Measurements from ENCODE around the gene SMURF2.
"Not testable (repeated sequence)": the region's sequence is repeated elsewhere in the genome, so short reads cannot be mapped to it uniquely, and the experiment has no call there.

SMURF2 gene

GRCh38 chr17:64599187-64599676 is 62.9 kb downstream of the SMURF2 start:
- peak; percentile 7 to 18 (median 18) for DNase-seq (ENCODE audit: low read depth in 3 of 3, low spot score in 1 of 3)

GRCh38 chr17:64598672-64599071 is 63.4 kb downstream of the SMURF2 start:
- DNase-seq (ENCODE audit: low read depth in 3 of 3, low spot score in 1 of 3): no peak

- DNase-seq (ENCODE audit: low read depth in 3 of 3, low spot score in 1 of 3): no peak
These were observed 65.1 kb downstream of the SMURF2 start for GRCh38 chr17:64596988-64597387.

- DNase-seq (ENCODE audit: low read depth in 3 of 3, low spot score in 1 of 3): no peak
These were observed 65.7 kb downstream of the SMURF2 start for GRCh38 chr17:64596439-64596838.

- DNase-seq (ENCODE audit: low read depth in 3 of 3, low spot score in 1 of 3): no peak
These were observed 70.2 kb downstream of the SMURF2 start for GRCh38 chr17:64591944-64592343.

GRCh38 chr17:64585146-64585545 is 77.0 kb downstream of the SMURF2 start:
- DNase-seq (ENCODE audit: low read depth in 3 of 3, low spot score in 1 of 3): no peak

- DNase-seq (ENCODE audit: low read depth in 3 of 3, low spot score in 1 of 3): no peak
These were observed 79.1 kb downstream of the SMURF2 start for GRCh38 chr17:64583038-64583437.

GRCh38 chr17:64580384-64581315 is 81.5 kb downstream of the SMURF2 start:
- DNase-seq (ENCODE audit: low read depth in 3 of 3, low spot score in 1 of 3): no peak

- DNase-seq (ENCODE audit: low read depth in 3 of 3, low spot score in 1 of 3): no peak
These were observed 82.2 kb downstream of the SMURF2 start for GRCh38 chr17:64579917-64580316.

- DNase-seq (ENCODE audit: low read depth in 3 of 3, low spot score in 1 of 3): not testable (repeated sequence)
These were observed 85.1 kb downstream of the SMURF2 start for GRCh38 chr17:64577025-64577424.

- DNase-seq (ENCODE audit: low read depth in 3 of 3, low spot score in 1 of 3): no peak
These were observed 86.7 kb downstream of the SMURF2 start for GRCh38 chr17:64575431-64575830.

- DNase-seq (ENCODE audit: low read depth in 3 of 3, low spot score in 1 of 3): no peak
These were observed 87.5 kb downstream of the SMURF2 start for GRCh38 chr17:64574646-64575045.

- no peak for DNase-seq (ENCODE audit: low read depth in 3 of 3, low spot score in 1 of 3)
These were observed 88.9 kb downstream of the SMURF2 start for GRCh38 chr17:64573214-64573613.

- DNase-seq (ENCODE audit: low read depth in 3 of 3, low spot score in 1 of 3): no peak
These were observed 89.4 kb downstream of the SMURF2 start for GRCh38 chr17:64572682-64573154.

- DNase-seq (ENCODE audit: low read depth in 3 of 3, low spot score in 1 of 3): no peak
These were observed 90.4 kb downstream of the SMURF2 start for GRCh38 chr17:64571746-64572145.

GRCh38 chr17:64565563-64565962 is 96.5 kb downstream of the SMURF2 start:
- no peak for DNase-seq (ENCODE audit: low read depth in 3 of 3, low spot score in 1 of 3)

- DNase-seq (ENCODE audit: low read depth in 3 of 3, low spot score in 1 of 3): no peak
These were observed 98.0 kb downstream of the SMURF2 start for GRCh38 chr17:64564098-64564497.

GRCh38 chr17:64555281-64555680 is 106.8 kb downstream of the SMURF2 start:
- no peak for DNase-seq (ENCODE audit: low read depth in 3 of 3, low spot score in 1 of 3)

GRCh38 chr17:64554028-64554637 is 108.0 kb downstream of the SMURF2 start:
- DNase-seq (ENCODE audit: low read depth in 3 of 3, low spot score in 1 of 3): no peak

GRCh38 chr17:64551461-64551860 is 110.6 kb downstream of the SMURF2 start:
- DNase-seq (ENCODE audit: low read depth in 3 of 3, low spot score in 1 of 3): no peak

GRCh38 chr17:64547319-64547718 is 114.8 kb downstream of the SMURF2 start:
- DNase-seq (ENCODE audit: low read depth in 3 of 3, low spot score in 1 of 3): no peak

- no peak for DNase-seq (ENCODE audit: low read depth in 3 of 3, low spot score in 1 of 3)
These were observed 115.4 kb downstream of the SMURF2 start for GRCh38 chr17:64546716-64547115.
